Hepatocyte (in vitro differentiated cells): ENCODE measurements around the gene HYCC2. TPM values are rescaled to one million over a fixed set of nuclear protein-coding genes. Genes with fewer than 3 reads are reported as not detected.
A peak's percentile ranks its signal among the peaks of the same experiment; 100 is the strongest.

Source experiments
- DNase-seq: peaks from one replicate; pipeline ENCODE4 v3.0.0-alpha.2; 2016; ENCODE audit warnings: low spot score
- H2AFZ ChIP-seq: fragments of 200-600 bp; sonication (generic); 2 replicates; pipeline ENCODE4 v1.6.0; 2016; ENCODE audit warnings: antibody characterized with exemption, mild to moderate bottlenecking
- H3K27ac ChIP-seq: fragments of 200-600 bp; sonication (generic); 2 replicates; pipeline ENCODE4 v1.5.1; 2016; ENCODE audit warnings: mild to moderate bottlenecking
- H3K27me3 ChIP-seq: fragments of 200-600 bp; sonication (generic); 2 replicates; pipeline ENCODE4 v1.6.1; 2016
- H3K36me3 ChIP-seq: fragments of 200-600 bp; sonication (generic); replicated peaks from 2 replicates; pipeline ENCODE4 v1.5.1; 2016; ENCODE audit warnings: low read depth; ENCODE audit not compliant: insufficient read depth
- H3K4me1 ChIP-seq: fragments of 200-600 bp; sonication (generic); 2 replicates; pipeline ENCODE4 v1.5.1; 2016; ENCODE audit warnings: mild to moderate bottlenecking, moderate library complexity; ENCODE audit not compliant: insufficient read depth
- H3K4me2 ChIP-seq: fragments of 200-600 bp; sonication (generic); 2 replicates; pipeline ENCODE4 v1.6.0; 2016
- H3K4me3 ChIP-seq: fragments of 200-600 bp; sonication (generic); 2 replicates; pipeline ENCODE4 v1.5.1; 2016; ENCODE audit warnings: mild to moderate bottlenecking
- H3K79me2 ChIP-seq: fragments of 200-600 bp; sonication (generic); 2 replicates; pipeline ENCODE4 v1.6.0; 2017; ENCODE audit warnings: mild to moderate bottlenecking
- H3K9me2 ChIP-seq: fragments of 200-600 bp; sonication (generic); replicated peaks from 2 replicates; pipeline ENCODE4 v1.6.0; 2017; ENCODE audit warnings: mild to moderate bottlenecking; ENCODE audit not compliant: insufficient read depth
- H3K9me3 ChIP-seq: fragments of 200-600 bp; sonication (generic); 2 replicates; pipeline ENCODE4 v1.5.1; 2016; ENCODE audit warnings: low read depth, mild to moderate bottlenecking
- H4K20me1 ChIP-seq: fragments of 200-600 bp; sonication (generic); 2 replicates; pipeline ENCODE4 v1.6.0; 2016; ENCODE audit warnings: mild to moderate bottlenecking; ENCODE audit not compliant: insufficient read depth, poor library complexity, severe bottlenecking
- CTCF ChIP-seq: fragments of 200-600 bp; sonication (generic); IDR thresholded peaks from 2 replicates; pipeline ENCODE4 v1.5.1; 2016; ENCODE audit warnings: antibody characterized with exemption, mild to moderate bottlenecking; ENCODE audit not compliant: poor library complexity
- EZH2 ChIP-seq: fragments of 200-600 bp; sonication (generic); IDR thresholded peaks from 2 replicates; pipeline ENCODE4 v1.6.1; 2016; ENCODE audit warnings: antibody characterized with exemption, mild to moderate bottlenecking, borderline replicate concordance
- EZH2phosphoT487 ChIP-seq: fragments of 200-600 bp; sonication (generic); IDR thresholded peaks from one replicate; pipeline ENCODE4 v1.6.1; 2018; ENCODE audit warnings: antibody characterized with exemption, mild to moderate bottlenecking, low read depth, moderate library complexity; ENCODE audit not compliant: unreplicated experiment, severe bottlenecking
- WGBS: methylation state at CpG from one replicate; pipeline ENCODE4 v1.1.6; 2016; ENCODE audit warnings: low lambda C conversion rate; ENCODE audit errors: missing lambda C conversion rate; 5-methylcytosine and 5-hydroxymethylcytosine counted together
- polyA plus RNA-seq: library from polyadenylated mRNA; unstranded; fragments of >200 nt; fragmentation: Nextera tagmentation; extraction: Ambion mirVana; gene quantifications from 2 replicates; pipeline ENCODE4 v1.2.1, GENCODE V29; 2016
- total RNA-seq: library from RNA; depleted of rRNA; stranded (reverse); fragments of >200 nt; gene quantifications from 2 replicates; pipeline ENCODE4 v1.2.3, GENCODE V29; 2014

The HYCC2 gene
- total and polyA plus RNA-seq, 2 experiments from 2014 or later, result 6.7 to 9.7 TPM

- peak overlapping the region; percentile 98 for H3K27ac ChIP-seq
- peak overlapping the region; percentile 62 for H2AFZ ChIP-seq
- peak overlapping the region; percentile 40 for H3K4me3 ChIP-seq
- 36% methylated on average over 22 of the region's 22 CpGs for WGBS
- no peaks in the 10 kb centered on the region for H3K9me2 ChIP-seq
- peak; percentile 76 for DNase-seq
- TF ChIP-seq EZH2 (no peak), CTCF (peak; percentile 11)
- H3K36me3 ChIP-seq, result no peaks in the 10 kb centered on the region
- H3K4me2 ChIP-seq, result peak overlapping the region; percentile 89
- peaks cover 6% of the 10 kb centered on the region for H4K20me1 ChIP-seq
- peaks cover 10% of the 10 kb centered on the region for H3K4me1 ChIP-seq
- H3K27me3 ChIP-seq, result no peaks in the 10 kb centered on the region
- H3K9me3 ChIP-seq, result no peaks in the 10 kb centered on the region
- H3K79me2 ChIP-seq, result peaks cover 51% of the 10 kb centered on the region
Measured at GRCh38 chr2:201116959-201117734, 45.7 kb upstream of the HYCC2 start.

GRCh38 chr2:201116115-201116958 is 44.9 kb upstream of the HYCC2 start, which contains the start of gene CFLAR:
CFLAR (plus strand) TSS chr2:201116164; CDS start chr2:201129866, 13,702 bp downstream.
- Histone ChIP-seq H3K9me3 (no peaks in the 10 kb centered on the region), H2AFZ (peak within 1 kb of the TSS; percentile 62), H4K20me1 (peaks cover 6% of the 10 kb centered on the region), H3K36me3 (no peaks in the 10 kb centered on the region), H3K4me1 (peaks cover 10% of the 10 kb centered on the region), H3K27ac (peak within 1 kb of the TSS; percentile 98), H3K4me2 (peak within 1 kb of the TSS; percentile 89), H3K9me2 (no peaks in the 10 kb centered on the region), H3K4me3 (peak within 1 kb of the TSS; percentile 40), H3K79me2 (peaks cover 43% of the 10 kb centered on the region), H3K27me3 (no peaks in the 10 kb centered on the region)
- TF ChIP-seq EZH2phosphoT487 (no peak), EZH2 (no peak)
- DNase-seq, result peak; percentile 82
- 11% methylated on average over 60 of the region's 75 CpGs for WGBS

- Histone ChIP-seq H4K20me1 (peaks cover 6% of the 10 kb centered on the region), H3K9me2 (no peaks in the 10 kb centered on the region), H3K4me2 (no peak overlapping the region), H3K4me1 (peaks cover 10% of the 10 kb centered on the region), H3K79me2 (peaks cover 28% of the 10 kb centered on the region), H3K27ac (peak overlapping the region; percentile 98), H3K4me3 (no peak overlapping the region), H3K9me3 (no peaks in the 10 kb centered on the region), H3K27me3 (no peaks in the 10 kb centered on the region), H3K36me3 (no peaks in the 10 kb centered on the region), H2AFZ (no peak overlapping the region)
- no peak for DNase-seq
- TF ChIP-seq CTCF, result no peak
- TF ChIP-seq EZH2, result no peak
- no peak for TF ChIP-seq EZH2phosphoT487
Measured at GRCh38 chr2:201114846-201115245, 43.4 kb upstream of the HYCC2 start.

GRCh38 chr2:201114350-201114749 is 42.9 kb upstream of the HYCC2 start:
- H4K20me1 ChIP-seq, result peaks cover 1% of the 10 kb centered on the region
- H3K36me3 ChIP-seq, result no peaks in the 10 kb centered on the region
- no peak overlapping the region for H3K4me2 ChIP-seq
- H3K79me2 ChIP-seq, result peaks cover 23% of the 10 kb centered on the region
- TF ChIP-seq EZH2phosphoT487 (no peak), EZH2 (no peak), CTCF (no peak)
- H3K9me3 ChIP-seq, result no peaks in the 10 kb centered on the region
- no peaks in the 10 kb centered on the region for H3K9me2 ChIP-seq
- 87% methylated on average over 4 of the region's 4 CpGs for WGBS
- H3K4me1 ChIP-seq, result peaks cover 10% of the 10 kb centered on the region
- H3K4me3 ChIP-seq, result no peak overlapping the region
- no peaks in the 10 kb centered on the region for H3K27me3 ChIP-seq
- no peak overlapping the region for H2AFZ ChIP-seq
- no peak overlapping the region for H3K27ac ChIP-seq
- no peak for DNase-seq
